Measurements from ENCODE around the gene LRRC32. TPM values are rescaled to one million over a fixed set of nuclear protein-coding genes. Genes with fewer than 3 reads are reported as not detected.

Gene LRRC32
- total and polyA plus RNA-seq, 9 of the 15 experiments (the other 6 are each of a cell fraction or from before 2014, with no cell fraction given): 0.10 to 0.50 (median 0.19) TPM; not detected in 5

GRCh38 chr11:76702336-76703128 lies 32.0 kb upstream of the LRRC32 start (continued):
- TF ChIP-seq, protein P1, sequence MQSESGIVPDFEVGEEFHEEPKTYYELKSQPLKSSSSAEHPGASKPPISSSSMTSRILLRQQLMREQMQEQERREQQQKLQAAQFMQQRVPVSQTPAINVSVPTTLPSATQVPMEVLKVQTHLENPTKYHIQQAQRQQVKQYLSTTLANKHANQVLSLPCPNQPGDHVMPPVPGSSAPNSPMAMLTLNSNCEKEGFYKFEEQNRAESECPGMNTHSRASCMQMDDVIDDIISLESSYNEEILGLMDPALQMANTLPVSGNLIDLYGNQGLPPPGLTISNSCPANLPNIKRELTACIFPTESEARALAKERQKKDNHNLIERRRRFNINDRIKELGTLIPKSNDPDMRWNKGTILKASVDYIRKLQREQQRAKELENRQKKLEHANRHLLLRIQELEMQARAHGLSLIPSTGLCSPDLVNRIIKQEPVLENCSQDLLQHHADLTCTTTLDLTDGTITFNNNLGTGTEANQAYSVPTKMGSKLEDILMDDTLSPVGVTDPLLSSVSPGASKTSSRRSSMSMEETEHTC (IDR thresholded peaks at IDR 0.05): no peak
- TF ChIP-seq MAFG (tag; conservative IDR thresholded peaks at IDR 0.05) (peak; percentile 88), ZNF133 (CRISPR knock-in tag; IDR thresholded peaks at IDR 0.05) (no peak), THRA (IDR thresholded peaks at IDR 0.05) (no peak), DEAF1 (CRISPR knock-in tag; IDR thresholded peaks at IDR 0.05) (no peak), HNRNPK (IDR thresholded peaks at IDR 0.05; ENCODE audit: low read depth, low read length, poor library complexity, severe bottlenecking) (no peak), POLR2H (tag; IDR thresholded peaks at IDR 0.05; ENCODE audit: low read depth) (no peak), HNRNPLL (IDR thresholded peaks at IDR 0.05; ENCODE audit: low read depth, low read length, poor library complexity, severe bottlenecking) (no peak), IRF9 (tag; IDR thresholded peaks at IDR 0.05) (no peak), TGIF2 (CRISPR knock-in tag; IDR thresholded peaks at IDR 0.05) (no peak), NFIC (IDR thresholded peaks at IDR 0.05) (peak; percentile 89), CBFA2T3 (IDR thresholded peaks at IDR 0.05) (peak; percentile 98), FOSL1 (tag; conservative IDR thresholded peaks at IDR 0.05) (peak; percentile 98), GTF2F1 (IDR thresholded peaks at IDR 0.05; ENCODE audit: low read depth, low read length) (no peak), TEAD1 (CRISPR knock-in tag; IDR thresholded peaks at IDR 0.05) (no peak), CBX5 (IDR thresholded peaks at IDR 0.05; ENCODE audit: borderline replicate concordance, low read depth) (no peak), HDAC1 (IDR thresholded peaks at IDR 0.05) (peak; percentile 48 to 89; a peak in 3 of 4 replicates), LEF1 (IDR thresholded peaks at IDR 0.05) (peak; percentile 90), HES1 (IDR thresholded peaks at IDR 0.05; ENCODE audit: low read depth) (peak; percentile 97), SNRNP70 (optimal IDR thresholded peaks at IDR 0.05; ENCODE audit: low read depth, low read length) (no peak), ZSCAN29 (IDR thresholded peaks at IDR 0.05) (no peak), USF2 (CRISPR knock-in tag; IDR thresholded peaks at IDR 0.05) (no peak)
